Right atrium auricular region (tissue), 2 donors: ENCODE results near the gene SPRYD3. TPM values are rescaled to one million over a fixed set of nuclear protein-coding genes. Genes with fewer than 3 reads are reported as not detected.

Experiments
- DNase-seq: peaks from one replicate; pipeline ENCODE4 v3.0.0-alpha.2; 2019; ENCODE audit warnings: low spot score
- H3K27ac ChIP-seq, 2 donors: fragments of 200-600 bp; sonication (generic); 1 replicate in 1 of 2; 2 replicates in 1 of 2; pipeline ENCODE4 v1.5.1; 2016 to 2019
- H3K27me3 ChIP-seq, 2 donors: fragments of 200-600 bp; sonication (generic); one replicate each; pipeline versions ENCODE4 v1.5.1 to v1.6.0; 2017 to 2019
- H3K36me3 ChIP-seq: fragments of 200-600 bp; sonication (generic); one replicate; pipeline ENCODE4 v1.5.1; 2016
- H3K4me1 ChIP-seq, 2 donors: fragments of 200-600 bp; sonication (generic); one replicate each; pipeline versions ENCODE4 v1.5.1 to v1.6.0; 2017 to 2019
- H3K4me3 ChIP-seq, 2 donors: fragments of 200-600 bp; sonication (generic); 1 replicate in 1 of 2; 2 replicates in 1 of 2; pipeline ENCODE4 v1.5.1; 2017 to 2019; ENCODE audit warnings: mild to moderate bottlenecking in 1 of 2, moderate library complexity in 1 of 2
- H3K9me3 ChIP-seq, 2 donors: fragments of 200-600 bp; sonication (generic); one replicate each; pipeline ENCODE4 v1.5.1; 2019
- CTCF ChIP-seq, 2 donors: fragments of 200-600 bp; sonication (generic); IDR thresholded peaks; one replicate each; pipeline ENCODE4 v1.5.1; 2019; ENCODE audit warnings: antibody characterized with exemption in 2 of 2
- total RNA-seq, 2 donors: library from RNA; depleted of rRNA; stranded (reverse); fragments of >200 nt; gene quantifications; one replicate each; pipeline ENCODE4 v1.1.0, GENCODE V29; 2016

The SPRYD3 gene
- total RNA-seq, 2 donors from 2014 or later = 33.5 to 64.5 TPM

DNA sequence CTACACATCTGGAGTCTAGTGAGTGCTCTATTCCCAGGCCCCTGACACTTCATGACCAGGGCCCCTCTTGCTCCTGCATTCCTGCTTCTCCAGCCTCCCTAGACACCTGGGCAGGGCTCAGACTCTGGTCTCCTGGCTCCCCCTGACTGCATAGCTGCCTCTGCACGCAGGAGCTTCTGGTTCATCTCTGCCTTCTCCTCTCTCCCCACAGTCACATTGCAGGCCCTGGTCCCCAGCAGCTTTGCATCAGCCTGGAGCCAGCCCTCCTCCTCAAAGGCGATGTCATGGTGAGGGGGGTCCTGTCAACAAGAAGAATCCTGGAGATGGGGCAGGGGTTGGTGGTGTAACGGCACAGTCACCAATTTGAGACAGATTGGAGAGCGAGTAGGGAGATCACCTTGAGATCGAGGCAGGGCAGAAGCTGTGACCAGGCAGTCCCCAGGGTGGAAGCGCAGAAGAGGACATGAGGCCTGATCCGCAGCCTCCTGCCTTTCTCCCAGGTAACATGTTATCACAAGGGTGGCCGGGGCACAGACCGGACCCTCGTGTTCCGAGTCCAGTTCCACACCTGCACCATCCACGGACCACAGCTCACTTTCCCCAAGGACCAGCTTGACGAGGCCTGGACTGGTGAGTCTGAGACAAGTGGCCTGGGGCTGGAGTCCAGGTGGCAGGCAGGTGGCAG, 21.2 kb downstream of the SPRYD3 start:
- Histone ChIP-seq H3K36me3 (peaks cover 80% of the 10 kb centered on the region), H3K4me3 (no peak overlapping the region), H3K27ac (peak overlapping the region; percentile 5 to 32), H3K4me1 (peaks cover 0 to 91% of the 10 kb centered on the region in 2 donors), H3K27me3 (no peaks in the 10 kb centered on the region), H3K9me3 (no peaks in the 10 kb centered on the region)
- no peak for TF ChIP-seq CTCF (IDR thresholded peaks at IDR 0.05)
- peak; percentile 58 for DNase-seq

DNA sequence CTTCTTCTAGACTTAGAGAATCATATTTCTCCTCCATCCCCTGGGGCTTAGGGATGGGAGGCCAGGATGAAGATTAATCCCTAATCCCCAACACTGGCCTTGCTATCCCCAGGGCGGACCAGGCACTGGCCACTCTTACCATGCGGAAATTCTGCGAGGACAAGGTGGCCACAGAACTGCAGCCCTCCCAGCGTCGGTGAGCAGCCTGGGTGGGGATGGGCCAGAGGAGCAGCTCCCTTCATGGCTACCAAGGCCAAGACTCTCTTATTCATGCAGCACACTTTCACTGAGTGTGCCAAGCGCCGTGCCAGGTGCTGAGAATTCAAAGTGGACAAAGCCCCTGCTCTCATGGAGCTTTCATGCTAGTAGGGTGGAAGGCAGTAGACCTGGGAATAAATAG, 22.3 kb downstream of the SPRYD3 start:
- Histone ChIP-seq H3K4me3 (no peak overlapping the region), H3K27me3 (no peaks in the 10 kb centered on the region), H3K27ac (peak overlapping the region in 1 of 2 donors; percentile 24), H3K9me3 (no peaks in the 10 kb centered on the region), H3K36me3 (peaks cover 74% of the 10 kb centered on the region), H3K4me1 (peaks cover 0 to 91% of the 10 kb centered on the region in 2 donors)
- no peak for TF ChIP-seq CTCF (IDR thresholded peaks at IDR 0.05)
- DNase-seq = no peak

DNA sequence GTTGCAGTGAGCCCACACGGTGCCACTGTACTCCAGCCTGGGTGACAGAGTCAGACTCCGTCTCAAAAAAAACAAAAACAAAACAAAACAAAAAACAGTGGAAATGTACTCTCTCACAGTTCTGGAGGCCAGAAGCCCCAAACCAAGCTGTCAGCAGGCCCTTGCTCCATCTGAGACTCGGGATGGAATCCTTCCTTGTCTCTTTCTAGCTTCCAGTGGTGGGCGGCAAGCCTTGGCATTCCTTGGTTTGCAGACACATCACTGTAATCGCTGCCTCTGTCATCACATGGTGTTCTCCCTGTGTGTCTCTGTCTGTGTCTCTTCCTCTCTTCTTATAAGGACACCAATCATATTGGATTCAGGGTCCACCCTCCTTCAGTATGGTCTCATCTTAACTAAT, 22.9 kb downstream of the SPRYD3 start:
- Histone ChIP-seq H3K9me3 (no peaks in the 10 kb centered on the region), H3K4me1 (peaks cover 0 to 91% of the 10 kb centered on the region in 2 donors), H3K4me3 (no peak overlapping the region), H3K27ac (no peak overlapping the region), H3K36me3 (peaks cover 68% of the 10 kb centered on the region), H3K27me3 (no peaks in the 10 kb centered on the region)
- DNase-seq = no peak
- TF ChIP-seq CTCF (IDR thresholded peaks at IDR 0.05) = no peak

DNA sequence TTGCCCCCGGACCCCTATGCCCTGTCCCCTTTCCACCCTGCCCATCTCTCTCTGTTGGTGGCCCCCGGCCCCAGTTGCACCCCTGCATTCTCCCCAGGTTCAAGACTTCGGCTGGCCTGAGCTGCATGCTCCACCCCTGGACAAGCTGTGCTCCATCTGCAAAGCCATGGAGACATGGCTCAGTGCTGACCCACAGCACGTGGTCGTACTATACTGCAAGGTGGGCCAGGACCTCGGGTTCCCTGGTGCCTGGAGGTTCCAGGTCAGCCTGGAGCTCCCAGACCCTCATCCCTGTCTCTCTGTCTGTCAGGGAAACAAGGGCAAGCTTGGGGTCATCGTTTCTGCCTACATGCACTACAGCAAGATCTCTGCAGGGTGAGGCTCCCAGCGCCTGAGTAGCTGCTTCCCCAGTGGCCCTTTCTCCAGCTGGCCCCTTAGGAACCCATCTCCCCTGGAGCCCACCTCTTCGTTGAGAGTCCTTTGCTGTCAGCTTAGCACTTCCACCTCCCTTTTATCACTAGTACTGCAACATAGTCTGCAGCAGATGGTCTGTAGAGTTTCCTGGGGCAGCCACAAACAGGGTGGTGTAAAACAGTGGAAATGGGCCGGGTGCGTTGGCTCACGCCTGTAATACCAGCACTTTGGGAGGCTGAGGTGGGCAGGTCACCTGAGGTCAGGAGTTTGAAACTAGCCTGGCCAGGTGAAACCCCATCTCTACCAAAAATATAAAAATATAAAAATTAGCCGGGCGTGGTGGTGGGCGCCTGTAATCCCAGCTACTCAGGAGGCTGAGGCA, 23.5 kb downstream of the SPRYD3 start:
- H3K36me3 ChIP-seq = peaks cover 62% of the 10 kb centered on the region
- peak; percentile 58 for DNase-seq
- no peaks in the 10 kb centered on the region for H3K9me3 ChIP-seq
- no peak for TF ChIP-seq CTCF (IDR thresholded peaks at IDR 0.05)
- H3K27ac ChIP-seq = peak overlapping the region; percentile 99 to 100
- no peak overlapping the region for H3K4me3 ChIP-seq
- H3K4me1 ChIP-seq = peaks cover 0 to 91% of the 10 kb centered on the region in 2 donors
- no peaks in the 10 kb centered on the region for H3K27me3 ChIP-seq

DNA sequence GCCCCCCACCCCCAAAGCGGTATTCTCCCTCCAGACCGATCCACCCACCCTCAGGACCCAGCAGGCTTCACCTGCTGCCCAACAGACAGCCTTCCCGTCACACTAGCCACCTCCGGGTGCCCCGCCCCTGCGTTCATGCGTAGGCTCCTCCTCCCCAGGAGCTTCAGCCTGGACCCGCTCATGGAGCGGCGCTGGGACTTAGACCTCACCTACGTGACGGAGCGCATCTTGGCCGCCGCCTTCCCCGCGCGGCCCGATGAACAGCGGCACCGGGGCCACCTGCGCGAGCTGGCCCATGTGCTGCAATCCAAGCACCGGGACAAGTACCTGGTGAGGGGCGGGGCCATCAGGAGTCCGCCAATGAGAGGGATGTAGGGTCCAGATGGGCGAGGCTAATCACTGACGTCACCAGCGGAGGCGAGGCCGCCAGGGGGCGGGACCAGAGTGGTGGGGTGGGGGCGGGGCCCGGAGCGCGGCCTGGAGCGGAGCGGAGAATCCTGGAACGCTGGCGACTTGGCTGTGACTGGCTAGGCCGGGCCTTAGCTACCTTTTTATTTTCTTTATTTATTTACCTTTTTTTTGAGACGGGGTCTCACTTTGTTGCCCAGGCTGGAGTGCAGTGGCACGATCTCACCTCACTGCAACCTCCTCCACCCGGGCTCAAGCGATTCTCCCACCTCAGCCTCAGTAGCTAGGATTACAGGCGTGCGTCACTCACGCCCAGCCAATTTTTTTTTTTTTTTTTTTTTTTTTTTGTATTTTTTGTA, 24.9 kb downstream of the SPRYD3 start:
- H3K4me1 ChIP-seq = peaks cover 0 to 91% of the 10 kb centered on the region in 2 donors

More for the DNA sequence above, 24.9 kb downstream of the SPRYD3 start:
- peak; percentile 97 for DNase-seq
- H3K9me3 ChIP-seq = no peaks in the 10 kb centered on the region
- H3K27me3 ChIP-seq = no peaks in the 10 kb centered on the region
- no peak for TF ChIP-seq CTCF (IDR thresholded peaks at IDR 0.05)
- peaks cover 48% of the 10 kb centered on the region for H3K36me3 ChIP-seq
- peak overlapping the region; percentile 99 to 100 for H3K27ac ChIP-seq
- H3K4me3 ChIP-seq = peak overlapping the region; percentile 48 to 78
